ENCODE data around the gene GLIS1.

Gene GLIS1

GRCh38 chr1:53470584-53470983, 268.4 kb downstream of the GLIS1 start:
- no peak for DNase-seq

GRCh38 chr1:53470155-53470554, 268.8 kb downstream of the GLIS1 start:
- no peak for DNase-seq

- DNase-seq, result no peak
These were observed 269.6 kb downstream of the GLIS1 start for GRCh38 chr1:53469373-53469772.

- no peak for DNase-seq
These were observed 270.6 kb downstream of the GLIS1 start for GRCh38 chr1:53468374-53468773.

- DNase-seq, result no peak
These were observed 271.6 kb downstream of the GLIS1 start for GRCh38 chr1:53467391-53467790.

- no peak for DNase-seq
These were observed 273.7 kb downstream of the GLIS1 start for GRCh38 chr1:53465023-53465957.

GRCh38 chr1:53463961-53464899, 274.7 kb downstream of the GLIS1 start:
- no peak for DNase-seq

- DNase-seq, result no peak
These were observed 276.0 kb downstream of the GLIS1 start for GRCh38 chr1:53462769-53463501.

DNA sequence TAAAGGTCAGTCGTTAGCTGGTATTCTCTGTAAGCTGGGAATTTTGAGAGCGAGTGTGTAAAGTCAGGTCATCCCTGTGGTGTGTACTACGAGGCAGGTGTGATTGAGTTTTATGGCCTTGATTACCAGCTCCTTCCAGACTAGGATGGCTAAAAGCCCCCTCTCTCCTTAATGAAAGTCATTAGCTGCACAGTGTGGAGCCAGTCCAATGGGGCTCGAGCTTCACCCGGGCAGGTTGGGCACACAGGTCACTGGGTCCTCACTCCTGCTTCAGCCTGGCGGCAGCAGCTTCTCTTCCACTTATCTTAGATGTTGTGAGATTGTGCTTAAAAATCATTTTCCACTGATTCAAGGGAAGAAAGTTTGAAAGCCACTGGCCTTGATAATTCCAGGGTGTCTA, 276.8 kb downstream of the GLIS1 start:
- DNase-seq, result no peak

DNA sequence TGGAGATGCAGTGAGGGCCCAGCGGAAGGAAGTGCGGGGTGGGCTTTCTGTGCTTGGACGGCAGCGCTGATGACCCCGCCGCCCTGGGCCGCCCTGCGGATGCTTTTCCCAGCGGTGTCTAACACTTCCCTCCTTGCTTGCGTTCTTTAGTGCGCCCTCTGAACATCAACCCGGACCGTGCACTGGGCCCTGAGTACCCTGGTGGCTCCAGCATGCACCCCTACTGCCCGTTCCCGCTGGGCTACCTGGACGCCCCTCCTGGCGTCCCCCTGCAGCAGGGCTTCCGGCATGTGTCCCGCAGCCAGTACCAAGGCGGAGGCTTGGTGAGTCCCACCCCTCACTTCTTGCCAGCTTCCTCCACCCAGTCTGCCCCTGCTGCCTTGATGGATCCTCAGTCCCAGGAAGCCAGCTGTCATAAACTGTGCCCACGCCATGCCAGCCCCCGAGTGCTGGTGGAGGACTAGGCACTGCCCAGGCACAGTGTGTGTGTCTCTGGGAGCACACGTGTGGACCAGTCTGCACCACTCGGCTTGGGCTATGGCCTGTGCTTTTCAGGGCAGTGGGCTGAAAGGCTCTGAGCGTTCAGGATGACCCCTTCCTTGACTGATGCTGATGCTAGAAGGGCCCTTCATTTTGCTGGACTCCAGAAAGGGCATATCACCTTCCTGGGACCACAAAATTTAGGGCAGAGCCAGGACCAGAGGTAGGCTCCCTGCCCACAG, 277.5 kb downstream of the GLIS1 start:
- no peak for DNase-seq

DNA sequence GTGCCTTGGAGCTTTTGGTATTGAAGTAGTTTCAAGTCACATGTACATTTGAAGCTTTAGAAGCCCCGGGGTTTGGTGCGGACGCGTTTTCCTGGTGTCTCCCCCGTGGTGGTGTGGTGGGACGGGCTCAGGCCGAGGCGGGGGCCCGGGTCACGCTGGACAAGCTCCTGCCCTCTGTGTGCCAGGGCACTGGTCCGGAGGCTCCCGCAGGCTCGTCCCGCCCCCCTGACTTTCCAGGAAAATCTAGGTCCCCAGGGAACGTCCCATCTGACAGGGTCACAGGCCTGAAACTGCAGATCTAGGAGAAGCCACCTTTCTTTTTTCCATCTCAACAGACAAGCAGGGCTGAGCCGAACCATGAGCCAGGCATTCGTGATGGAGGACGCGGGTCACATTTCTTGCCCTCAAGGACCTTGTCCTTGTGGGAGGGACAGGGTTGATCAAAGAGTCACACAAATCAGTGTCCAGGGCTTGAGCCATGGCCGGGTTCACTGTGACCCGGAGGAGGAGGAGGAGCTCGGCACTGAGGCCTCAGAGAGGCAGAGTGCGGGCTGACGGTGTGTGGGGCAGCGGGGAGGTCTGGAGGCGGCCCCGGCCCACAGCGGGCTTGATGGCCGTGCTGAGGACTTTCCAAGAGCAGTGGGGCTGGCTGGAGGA, 278.2 kb downstream of the GLIS1 start:
- no peak for DNase-seq

DNA sequence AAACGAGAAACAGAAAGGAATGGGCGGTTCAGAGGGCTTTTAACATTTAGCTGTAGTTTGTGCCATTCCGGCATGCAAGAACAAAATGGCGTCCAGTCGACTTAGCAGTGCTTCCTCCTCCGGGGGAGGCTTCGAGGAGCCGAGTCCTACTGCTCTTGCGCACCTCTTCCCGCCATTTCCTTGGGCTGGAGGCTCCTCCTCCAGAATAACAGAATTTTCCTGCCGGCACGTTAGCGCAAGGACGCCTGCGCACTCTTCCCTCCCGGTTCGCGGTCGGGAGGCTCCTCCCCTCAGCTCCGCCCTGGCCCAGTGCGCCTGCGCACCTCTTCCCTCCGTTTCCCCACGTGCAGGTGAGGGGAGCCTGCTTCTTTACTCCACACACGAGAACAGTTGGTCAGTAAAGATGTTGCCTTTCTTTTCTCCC, 278.7 kb downstream of the GLIS1 start:
- no peak for DNase-seq

- DNase-seq, result no peak
These were observed 279.4 kb downstream of the GLIS1 start, which contains the start of gene DMRTB1 for GRCh38 chr1:53459321-53460175. DMRTB1 (plus strand) TSS chr1:53459399; CDS start chr1:53459454, 55 bp downstream.

DNA sequence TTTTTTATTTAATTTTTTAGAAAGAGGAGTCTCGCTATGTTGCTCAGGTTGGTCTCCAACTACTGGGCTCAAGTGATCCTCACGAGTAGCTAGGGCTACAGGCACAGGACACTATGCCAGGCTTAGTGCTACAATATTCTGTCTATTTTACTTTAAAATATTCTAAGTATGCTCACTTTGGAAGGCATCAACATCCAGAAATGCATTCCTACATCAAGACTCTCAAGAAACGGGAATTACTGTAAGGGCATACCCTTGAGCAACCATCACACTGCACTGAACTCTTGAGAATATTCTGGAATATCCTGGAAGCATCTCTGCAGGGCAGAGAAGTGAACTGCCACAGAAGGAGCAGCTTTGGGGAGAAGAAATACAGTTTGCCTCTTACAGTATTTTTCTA, 280.3 kb downstream of the GLIS1 start:
- no peak for DNase-seq

Data from stimulated activated CD4-positive, alpha-beta T cell treated with anti-CD3 and anti-CD28 coated beads, Interleukin-12 subunit alpha, Interleukin-12 subunit beta, amount 100 ng/mL, for 4 hours (primary cell).